Measurements from ENCODE around the gene CTSZ. TPM values are rescaled to one million over a fixed set of nuclear protein-coding genes. Genes with fewer than 3 reads are reported as not detected.

CTSZ gene
- total and polyA plus RNA-seq, 2 of the 4 experiments (the other 2 are of a cell fraction): 46.1 to 88.5 TPM

- CTCF ChIA-PET: interaction anchor here (0.8 to 1.3 kb wide), 2 partner anchors 45 to 80 kb away, joined by 4 read pairs; no protein-coding TSS in a partner anchor
- H2AK5ac ChIP-seq (ENCODE audit: low read depth, low read length): no peak overlapping the region
- H3K9ac ChIP-seq (ENCODE audit: low read depth, low read length): no peak overlapping the region
- dilution Hi-C loops (cut with HindIII; ENCODE audit: low sequenced_read_pairs, unreplicated experiment): no loop called here
- no peak overlapping the region for H2BK15ac ChIP-seq (ENCODE audit: low read depth, low read length)
- POLR2A ChIA-PET (ENCODE audit: unreplicated experiment): no interaction called here
- no peak overlapping the region for H3K4me3 ChIP-seq (ENCODE audit: insufficient read depth, low read depth, low read length)
- H4K5ac ChIP-seq (ENCODE audit: low read depth, low read length): no peak overlapping the region
- H2BK120ac ChIP-seq (ENCODE audit: low read depth, low read length): no peak overlapping the region
- H3K14ac ChIP-seq (replicated peaks; ENCODE audit: low read depth, low read length): no peak overlapping the region
- H3K36me3 ChIP-seq (ENCODE audit: control insufficient read depth, insufficient read depth, low read length): no peaks in the 10 kb centered on the region
- H3K56ac ChIP-seq (ENCODE audit: extremely low read depth, insufficient read depth, low read length): no peak overlapping the region
- no peak overlapping the region for H2BK20ac ChIP-seq (ENCODE audit: low read depth, low read length)
- no peak overlapping the region for H3K18ac ChIP-seq (ENCODE audit: low read depth, low read length)
- ATAC-seq (ENCODE audit: low read depth) (no peak), DNase-seq (no peak)
- H4K91ac ChIP-seq (ENCODE audit: insufficient read depth, low read depth, low read length): no peak overlapping the region
- H3K23ac ChIP-seq (ENCODE audit: low read depth, low read length): no peak overlapping the region
- no peak overlapping the region for H3K27ac ChIP-seq (ENCODE audit: insufficient read depth, low read length)
- H2AK9ac ChIP-seq (replicated peaks; ENCODE audit: low read depth, low read length, poor library complexity): no peak overlapping the region
- in situ Hi-C loops (cut with MboI; ENCODE audit: low sequenced_read_pairs): no loop called here
- peaks cover 3% of the 10 kb centered on the region; the same call in 1 of the 2 replicates for H3K4me1 ChIP-seq (ENCODE audit: control insufficient read depth, insufficient read depth, low read length)
- H3K79me1 ChIP-seq (ENCODE audit: low read depth in 1 of 2, low read length in 2 of 2): peaks cover 12 to 19% of the 10 kb centered on the region in 2 experiments; a peak in 3 of 4 replicates
- H4K8ac ChIP-seq (ENCODE audit: low read depth in 2 of 2, low read length in 2 of 2): no peak overlapping the region
- no TSS peak for BruUV-seq (replicated peaks)
- H3K27me3 ChIP-seq (ENCODE audit: control insufficient read depth, insufficient read depth, low read length): peaks cover 3% of the 10 kb centered on the region
- 56% methylated on average over 3 of the region's 6 CpGs; no CpG with 5 or more reads in 1 of the 2 experiments for WGBS, 2 experiments (ENCODE audit: extremely low coverage in 2 of 2, insufficient read length in 1 of 2)
- H2BK5ac ChIP-seq (ENCODE audit: low read depth, low read length, poor library complexity, severe bottlenecking): no peak overlapping the region
- peaks cover 1% of the 10 kb centered on the region; the same call in 1 of the 2 replicates for H4K20me1 ChIP-seq (ENCODE audit: insufficient read depth, low read length)
- peaks cover 7% of the 10 kb centered on the region for H3K9me3 ChIP-seq (ENCODE audit: control insufficient read depth, insufficient read depth, low read length)
- intact Hi-C loops (cut with micrococcal nuclease): no loop called here
- TF ChIP-seq, protein P1, sequence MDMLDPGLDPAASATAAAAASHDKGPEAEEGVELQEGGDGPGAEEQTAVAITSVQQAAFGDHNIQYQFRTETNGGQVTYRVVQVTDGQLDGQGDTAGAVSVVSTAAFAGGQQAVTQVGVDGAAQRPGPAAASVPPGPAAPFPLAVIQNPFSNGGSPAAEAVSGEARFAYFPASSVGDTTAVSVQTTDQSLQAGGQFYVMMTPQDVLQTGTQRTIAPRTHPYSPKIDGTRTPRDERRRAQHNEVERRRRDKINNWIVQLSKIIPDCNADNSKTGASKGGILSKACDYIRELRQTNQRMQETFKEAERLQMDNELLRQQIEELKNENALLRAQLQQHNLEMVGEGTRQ (IDR thresholded peaks at IDR 0.05; ENCODE audit: low read depth, low read length): no peak
- no peak for TF ChIP-seq SMC3 (IDR thresholded peaks at IDR 0.05; ENCODE audit: low read depth, low read length)
- TF ChIP-seq ELK1 (IDR thresholded peaks at IDR 0.05; ENCODE audit: borderline replicate concordance, low read depth, low read length): no peak
- TF ChIP-seq CEBPB (IDR thresholded peaks at IDR 0.05; ENCODE audit: low read depth, low read length): no peak
- TF ChIP-seq, protein P2, sequence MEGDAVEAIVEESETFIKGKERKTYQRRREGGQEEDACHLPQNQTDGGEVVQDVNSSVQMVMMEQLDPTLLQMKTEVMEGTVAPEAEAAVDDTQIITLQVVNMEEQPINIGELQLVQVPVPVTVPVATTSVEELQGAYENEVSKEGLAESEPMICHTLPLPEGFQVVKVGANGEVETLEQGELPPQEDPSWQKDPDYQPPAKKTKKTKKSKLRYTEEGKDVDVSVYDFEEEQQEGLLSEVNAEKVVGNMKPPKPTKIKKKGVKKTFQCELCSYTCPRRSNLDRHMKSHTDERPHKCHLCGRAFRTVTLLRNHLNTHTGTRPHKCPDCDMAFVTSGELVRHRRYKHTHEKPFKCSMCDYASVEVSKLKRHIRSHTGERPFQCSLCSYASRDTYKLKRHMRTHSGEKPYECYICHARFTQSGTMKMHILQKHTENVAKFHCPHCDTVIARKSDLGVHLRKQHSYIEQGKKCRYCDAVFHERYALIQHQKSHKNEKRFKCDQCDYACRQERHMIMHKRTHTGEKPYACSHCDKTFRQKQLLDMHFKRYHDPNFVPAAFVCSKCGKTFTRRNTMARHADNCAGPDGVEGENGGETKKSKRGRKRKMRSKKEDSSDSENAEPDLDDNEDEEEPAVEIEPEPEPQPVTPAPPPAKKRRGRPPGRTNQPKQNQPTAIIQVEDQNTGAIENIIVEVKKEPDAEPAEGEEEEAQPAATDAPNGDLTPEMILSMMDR (conservative IDR thresholded peaks at IDR 0.05; ENCODE audit: low read depth, low read length): no peak
- TF ChIP-seq MXI1 (IDR thresholded peaks at IDR 0.05; ENCODE audit: borderline replicate concordance, low read depth, low read length): no peak
- H2AFZ ChIP-seq (replicated peaks; ENCODE audit: low read length, poor library complexity): peak overlapping the region; percentile 47
- H3K4me2 ChIP-seq (ENCODE audit: low read depth, low read length): no peak overlapping the region
- H3K4ac ChIP-seq (ENCODE audit: low read depth, low read length): no peak overlapping the region
- peaks cover 9% of the 10 kb centered on the region for H3K9me1 ChIP-seq (ENCODE audit: insufficient read depth, low read length)
Observed at GRCh38 chr20:58978351-58979190, 28.5 kb downstream of the CTSZ start.

All from IMR-90 (cell line).